DMS153 treated with DMSO at 0.1 percent for 48 hours (cell line): ENCODE results near the gene FGF22.
"Not testable (repeated sequence)": the region's sequence is repeated elsewhere in the genome, so short reads cannot be mapped to it uniquely, and the experiment has no call there.

ENCODE experiments used
- DNase-seq: peaks from one replicate; lab custom pipeline; 2025; ENCODE audit not compliant: unreplicated experiment; lab: John Stamatoyannopoulos, UW

The FGF22 gene

GRCh38 chr19:639253-640160, at the start of gene FGF22:
Gene FGF22, plus strand, starts transcription at chr19:639879. Its CDS starts 47 bp downstream, at chr19:639926.
- peak; percentile 25 for DNase-seq

GRCh38 chr19:590396-590745, 49.3 kb upstream of the FGF22 start:
- DNase-seq = no peak

GRCh38 chr19:590750-591098, 49.0 kb upstream of the FGF22 start:
- DNase-seq = no peak

- no peak for DNase-seq
Measured at GRCh38 chr19:591099-591958, 48.4 kb upstream of the FGF22 start.

- no peak for DNase-seq
Measured at GRCh38 chr19:592101-592500, 47.6 kb upstream of the FGF22 start.

GRCh38 chr19:593055-593454, 46.6 kb upstream of the FGF22 start:
- DNase-seq = no peak

- no peak for DNase-seq
Measured at GRCh38 chr19:593505-593904, 46.2 kb upstream of the FGF22 start.

- no peak for DNase-seq
Measured at GRCh38 chr19:594265-594870, 45.3 kb upstream of the FGF22 start.

GRCh38 chr19:595326-596262, 44.1 kb upstream of the FGF22 start:
- DNase-seq = no peak

- no peak for DNase-seq
Measured at GRCh38 chr19:596263-596655, 43.4 kb upstream of the FGF22 start.

GRCh38 chr19:597406-598315, 42.0 kb upstream of the FGF22 start:
- DNase-seq = no peak

GRCh38 chr19:601310-601709, 38.4 kb upstream of the FGF22 start:
- DNase-seq = no peak

GRCh38 chr19:601790-602189, 37.9 kb upstream of the FGF22 start:
- no peak for DNase-seq

- no peak for DNase-seq
Measured at GRCh38 chr19:602391-603301, 37.0 kb upstream of the FGF22 start.

- DNase-seq = not testable (repeated sequence)
Measured at GRCh38 chr19:603302-603639, 36.4 kb upstream of the FGF22 start.

GRCh38 chr19:603779-604178, 35.9 kb upstream of the FGF22 start:
- not testable (repeated sequence) for DNase-seq

GRCh38 chr19:604355-604754, 35.3 kb upstream of the FGF22 start:
- no peak for DNase-seq

- not testable (repeated sequence) for DNase-seq
Measured at GRCh38 chr19:605061-605971, 34.4 kb upstream of the FGF22 start.
